GM10266 (cell line): ENCODE data around the gene CHID1.

Source experiments
- DNase-seq: peaks from one replicate; pipeline ENCODE4 v3.0.0; 2012; ENCODE audit errors: extremely low spot score
- CTCF ChIP-seq: IDR thresholded peaks from 2 replicates; pipeline ENCODE4 v1.5.1; 2012; ENCODE audit warnings: mild to moderate bottlenecking, low read depth; ENCODE audit not compliant: control insufficient read depth, insufficient read depth; ENCODE audit errors: missing control alignments

The CHID1 gene

DNA sequence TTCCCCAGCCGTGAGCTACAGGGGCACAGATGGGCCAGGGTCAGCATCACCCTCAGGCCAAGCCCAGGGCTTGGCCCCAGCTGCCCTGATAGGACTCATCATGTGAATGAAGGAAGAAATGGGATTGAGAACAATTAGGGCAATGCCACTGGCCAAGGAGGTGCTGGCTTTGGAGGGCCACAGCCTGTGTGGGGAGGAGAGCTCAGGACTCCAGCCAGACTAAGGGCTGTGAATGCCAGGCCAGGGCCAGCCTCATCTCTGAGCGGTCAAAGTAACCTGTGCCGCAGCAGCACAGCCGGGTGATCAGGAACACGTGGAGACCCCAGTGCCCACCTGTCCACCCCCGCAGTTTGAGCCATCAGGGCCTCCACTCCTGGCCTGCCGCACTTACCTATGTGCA lies 10.1 kb downstream of the CHID1 start:
- DNase-seq = no peak
- TF ChIP-seq CTCF = no peak

DNA sequence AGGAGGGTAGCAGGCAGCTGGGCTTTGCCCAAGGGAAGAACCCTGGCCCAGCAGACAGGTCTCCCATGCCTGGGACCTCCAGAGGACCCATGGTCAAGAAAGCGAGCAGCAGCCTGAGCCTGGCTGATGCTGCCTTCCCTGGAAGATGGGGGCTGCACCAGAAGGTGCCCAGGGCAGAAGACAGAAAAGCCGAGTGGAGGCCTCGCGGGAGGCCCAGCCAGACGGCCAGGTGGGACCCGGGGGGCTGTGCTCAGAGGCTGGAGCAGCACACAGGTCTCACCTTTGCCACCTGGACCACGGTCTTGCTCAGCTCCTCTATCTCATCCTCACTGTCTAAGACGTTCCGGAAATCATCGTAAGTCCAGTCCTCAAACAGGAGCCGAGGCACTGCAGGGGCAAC lies 10.9 kb downstream of the CHID1 start:
- no peak for DNase-seq
- no peak for TF ChIP-seq CTCF

DNA sequence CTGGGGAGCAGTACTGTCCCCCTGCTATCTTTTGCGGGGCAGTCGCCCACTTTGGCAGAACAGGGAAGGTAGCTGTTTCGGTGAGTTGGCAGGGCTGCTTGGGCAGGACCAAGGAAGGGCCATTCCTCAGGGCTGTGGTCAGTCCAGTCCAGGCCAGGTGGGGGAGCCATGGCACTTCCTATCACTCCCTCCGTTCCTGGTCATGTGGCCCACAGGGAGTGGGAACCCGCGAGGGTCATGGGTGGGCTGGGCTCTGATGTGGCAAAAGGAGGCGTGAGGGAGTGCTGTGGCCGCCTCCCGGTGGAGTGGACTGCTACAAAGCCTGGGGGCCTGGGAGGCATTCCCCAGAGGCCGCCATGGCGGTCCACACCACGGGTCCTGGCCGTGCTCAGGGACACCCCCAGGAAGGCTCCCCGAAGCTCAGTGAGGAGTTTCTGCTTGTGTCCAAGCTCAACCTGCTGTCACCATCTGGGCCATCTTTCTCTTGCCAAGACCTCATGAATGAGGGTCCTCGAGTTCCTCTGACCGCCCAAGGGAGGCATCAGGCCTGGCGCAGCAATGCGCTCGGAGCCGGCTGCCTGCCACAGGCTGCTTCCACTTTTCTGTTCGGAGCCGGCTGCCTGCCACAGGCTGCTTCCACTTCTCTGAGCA lies 11.9 kb downstream of the CHID1 start:
- peak; percentile 10 for TF ChIP-seq CTCF

DNA sequence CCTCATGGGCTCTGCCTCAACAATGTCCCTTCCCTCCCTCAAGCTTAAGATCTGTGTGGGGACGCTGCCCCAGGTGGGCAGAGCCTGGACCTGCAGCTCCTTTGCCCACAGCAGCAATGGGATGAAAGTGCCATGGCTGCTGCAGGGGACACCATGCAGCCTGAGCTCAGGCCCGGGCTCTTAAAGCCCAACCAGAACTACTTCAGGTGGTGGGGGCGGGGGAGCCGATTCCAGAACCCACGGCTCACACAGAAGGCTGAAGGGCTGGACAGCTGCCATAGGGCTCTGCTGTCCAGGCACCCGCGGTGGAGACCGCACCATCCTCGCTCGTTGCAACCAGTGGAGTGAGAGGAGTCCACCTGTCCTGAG lies 12.5 kb downstream of the CHID1 start:
- TF ChIP-seq CTCF = no peak
- DNase-seq = no peak

More for the DNA sequence above, 11.9 kb downstream of the CHID1 start:
- DNase-seq = no peak

DNA sequence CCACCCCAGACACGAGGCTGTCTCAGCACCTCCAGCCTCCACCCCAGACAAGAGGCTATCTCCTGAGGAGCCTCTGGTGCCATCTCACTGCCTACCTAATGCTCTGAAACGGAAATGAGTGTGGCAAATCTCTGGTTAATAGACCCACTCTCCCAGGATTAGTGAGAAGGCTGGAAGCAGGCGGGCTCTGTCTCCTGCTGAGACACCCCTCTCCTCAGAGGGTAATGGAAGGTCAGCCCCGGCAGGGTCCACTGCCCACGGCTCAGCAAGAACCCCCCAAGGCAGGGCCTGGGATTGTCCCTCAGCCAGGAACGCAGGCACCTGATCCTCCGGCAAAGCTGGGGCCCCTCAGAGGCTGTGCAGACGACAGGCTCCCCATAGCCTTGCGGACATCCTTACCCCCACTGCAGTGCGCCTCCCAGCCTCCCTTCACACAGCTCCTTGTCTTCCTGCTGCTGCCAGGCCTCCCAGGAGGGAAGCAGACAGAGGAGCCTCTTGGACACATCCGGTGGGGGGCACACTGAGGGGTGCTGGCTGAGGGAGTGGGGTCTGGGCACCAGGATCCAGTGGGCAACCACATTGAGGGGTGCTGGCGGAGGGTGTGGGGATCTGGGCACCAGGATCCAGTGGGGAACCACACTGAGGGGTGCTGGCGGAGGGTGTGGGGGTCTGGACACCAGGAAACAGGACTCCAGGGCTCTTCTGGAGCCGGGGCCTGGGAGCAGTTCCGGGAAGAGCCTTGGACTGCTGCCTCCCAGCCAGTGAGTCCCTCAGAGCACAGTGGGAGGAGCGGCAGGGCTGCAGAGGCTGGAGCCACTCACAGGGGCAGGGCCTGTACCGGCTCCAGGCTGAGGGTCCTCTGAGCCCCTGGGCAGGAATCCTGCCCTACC lies 13.1 kb downstream of the CHID1 start:
- no peak for TF ChIP-seq CTCF
- DNase-seq = no peak

DNA sequence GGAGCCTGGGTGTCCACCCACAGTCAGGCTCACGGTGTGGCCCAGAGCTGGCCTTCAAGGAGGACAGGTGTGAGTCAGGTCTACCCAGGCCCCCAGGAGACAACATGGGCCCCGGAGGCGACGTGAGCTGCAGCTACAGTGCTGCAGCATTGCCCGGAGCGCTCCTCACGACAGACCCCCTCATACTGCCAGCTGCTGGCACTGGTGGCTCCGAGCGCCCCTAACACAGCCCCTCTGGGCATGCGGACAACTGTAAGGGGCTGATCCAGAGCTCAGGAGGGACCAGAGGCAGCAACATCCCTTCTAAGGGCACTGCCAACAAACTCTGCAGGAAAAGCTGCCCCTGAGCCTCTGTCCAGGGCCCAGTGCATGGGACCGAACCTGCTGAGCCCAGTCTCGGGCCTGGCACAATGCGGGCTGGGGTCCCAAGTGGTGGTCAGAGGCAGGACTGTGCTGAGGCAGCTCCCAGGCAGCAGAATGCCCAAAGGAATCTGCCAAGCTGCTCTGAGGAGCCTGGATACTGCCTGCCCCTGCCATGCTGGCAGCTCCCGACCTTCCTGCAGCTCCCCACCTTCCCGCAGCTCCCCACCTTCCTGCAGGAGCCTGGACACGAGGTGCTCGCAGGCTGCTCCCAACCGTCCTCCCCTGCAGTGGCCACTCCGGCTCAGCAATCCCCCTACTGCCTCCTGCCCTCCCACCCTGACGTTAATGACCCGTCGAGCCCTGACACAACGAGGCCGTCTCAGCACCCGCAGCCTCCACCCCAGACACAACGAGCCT lies 15.1 kb downstream of the CHID1 start:
- TF ChIP-seq CTCF = no peak
- DNase-seq = no peak
